WTC11 (cell line): ENCODE results near the gene SPEM1. TPM values are rescaled to one million over a fixed set of nuclear protein-coding genes. Genes with fewer than 3 reads are reported as not detected.

ENCODE experiments used
- ATAC-seq: fragments of 200-7000 bp; cut with Tn5 transposase; 2 replicates; pipeline ENCODE4 v1.10.0; 2021; ENCODE audit warnings: mild to moderate bottlenecking, moderate library complexity
- CTCF ChIA-PET: fragments of 300-600 bp; sonication (Branson Sonifier 250); formaldehyde crosslinking; loops from one replicate; lab custom pipeline; 2021; ENCODE audit warnings: antibody characterized with exemption; lab: Charles Lee
- POLR2A ChIA-PET: fragments of 350-600 bp; sonication (Branson Sonifier 250); formaldehyde crosslinking; loops from one replicate; lab custom pipeline; 2021; ENCODE audit warnings: antibody characterized with exemption; lab: Charles Lee
- DNase-seq: peaks from one replicate; pipeline ENCODE4 v3.0.0; 2021; ENCODE audit warnings: low spot score
- H3K27ac Mint-ChIP-seq: 2 replicates; pipeline ENCODE4 v1.8.0; 2021; ENCODE audit warnings: mixed read lengths
- H3K27me3 Mint-ChIP-seq: 2 replicates; pipeline ENCODE4 v1.8.0; 2021; ENCODE audit warnings: low read depth, mild to moderate bottlenecking, moderate library complexity, mixed read lengths
- H3K36me3 Mint-ChIP-seq: 2 replicates; pipeline ENCODE4 v1.8.0; 2021; ENCODE audit warnings: mixed read lengths
- H3K4me1 Mint-ChIP-seq: 2 replicates; pipeline ENCODE4 v1.8.0; 2022; ENCODE audit warnings: mixed read lengths
- H3K4me3 Mint-ChIP-seq: 2 replicates; pipeline ENCODE4 v1.8.0; 2021; ENCODE audit warnings: mild to moderate bottlenecking, moderate library complexity, mixed read lengths
- H3K9me3 Mint-ChIP-seq: 2 replicates; pipeline ENCODE4 v1.8.0; 2021; ENCODE audit warnings: mixed read lengths
- ATF1 ChIP-seq: sonication (generic); formaldehyde crosslinking; IDR thresholded peaks from 2 replicates; pipeline ENCODE4 v1.8.1; 2023; ENCODE audit warnings: mild to moderate bottlenecking, moderate library complexity, missing genetic modification reagents
- EMX1 ChIP-seq: fragments of 250-450 bp; sonication (Bioruptor Pico); IDR thresholded peaks from 2 replicates; pipeline ENCODE4 v1.8.0; 2021; ENCODE audit warnings: mild to moderate bottlenecking
- ESRRA ChIP-seq: sonication (generic); formaldehyde crosslinking; IDR thresholded peaks from 2 replicates; pipeline ENCODE4 v1.8.1; 2022; ENCODE audit warnings: mild to moderate bottlenecking, missing genetic modification reagents, borderline replicate concordance
- ETV6 ChIP-seq: sonication (generic); formaldehyde crosslinking; IDR thresholded peaks from 2 replicates; pipeline ENCODE4 v1.8.1; 2022; ENCODE audit warnings: mild to moderate bottlenecking, missing genetic modification reagents
- FOXJ3 ChIP-seq: sonication (generic); formaldehyde crosslinking; IDR thresholded peaks from 2 replicates; pipeline ENCODE4 v1.9.0; 2021; ENCODE audit warnings: missing genetic modification reagents, mild to moderate bottlenecking, borderline replicate concordance
- FOXP1 ChIP-seq: sonication (generic); formaldehyde crosslinking; IDR thresholded peaks from 2 replicates; pipeline ENCODE4 v1.8.0; 2022; ENCODE audit warnings: missing genetic modification reagents, mild to moderate bottlenecking, moderate library complexity, borderline replicate concordance
- HMGA2 ChIP-seq: fragments of 250-450 bp; sonication (Bioruptor Pico); IDR thresholded peaks from 2 replicates; pipeline ENCODE4 v1.4.0; 2021; ENCODE audit warnings: mild to moderate bottlenecking, moderate library complexity
- KAT7 ChIP-seq: sonication (generic); formaldehyde crosslinking; IDR thresholded peaks from 2 replicates; pipeline ENCODE4 v1.8.1; 2023; ENCODE audit warnings: missing genetic modification reagents, mild to moderate bottlenecking, borderline replicate concordance
- MXD4 ChIP-seq: fragments of 250-450 bp; sonication (Bioruptor Pico); IDR thresholded peaks from 2 replicates; pipeline ENCODE4 v1.8.0; 2021; ENCODE audit warnings: mild to moderate bottlenecking, moderate library complexity, borderline replicate concordance
- MYBL2 ChIP-seq: sonication (generic); formaldehyde crosslinking; IDR thresholded peaks from 2 replicates; pipeline ENCODE4 v1.8.1; 2023; ENCODE audit warnings: mild to moderate bottlenecking, moderate library complexity, missing genetic modification reagents
- NR1H2 ChIP-seq: sonication (generic); formaldehyde crosslinking; IDR thresholded peaks from 2 replicates; pipeline ENCODE4 v1.9.0; 2021; ENCODE audit warnings: mild to moderate bottlenecking, moderate library complexity, missing genetic modification reagents
- SMAD3 ChIP-seq: sonication (generic); formaldehyde crosslinking; IDR thresholded peaks from 2 replicates; pipeline ENCODE4 v1.8.0; 2022; ENCODE audit warnings: missing genetic modification reagents, mild to moderate bottlenecking, borderline replicate concordance
- SMAD4 ChIP-seq: sonication (generic); formaldehyde crosslinking; IDR thresholded peaks from 2 replicates; pipeline ENCODE4 v1.8.0; 2022; ENCODE audit warnings: mild to moderate bottlenecking, missing genetic modification reagents
- SP1 ChIP-seq: sonication (generic); formaldehyde crosslinking; conservative IDR thresholded peaks from 2 replicates; pipeline ENCODE4 v1.8.1; 2022; ENCODE audit warnings: missing genetic modification reagents
- TEAD4 ChIP-seq: sonication (generic); formaldehyde crosslinking; IDR thresholded peaks from 2 replicates; pipeline ENCODE4 v1.8.0; 2022; ENCODE audit warnings: mild to moderate bottlenecking, missing genetic modification reagents
- ZNF263 ChIP-seq: sonication (generic); formaldehyde crosslinking; IDR thresholded peaks from 2 replicates; pipeline ENCODE4 v1.8.1; 2022; ENCODE audit warnings: low read depth, mild to moderate bottlenecking, moderate library complexity, missing genetic modification reagents
- ZNF671 ChIP-seq: fragments of 250-450 bp; sonication (Bioruptor Pico); IDR thresholded peaks from 2 replicates; pipeline ENCODE4 v1.8.0; 2021; ENCODE audit warnings: mild to moderate bottlenecking
- total RNA-seq: library from RNA; stranded (reverse); gene quantifications from 3 replicates; pipeline ENCODE4 v1.2.3, GENCODE V29; 2021
- TF ChIP-seq, protein P1 (sequence below): fragments of 250-450 bp; sonication (Bioruptor Pico); IDR thresholded peaks from 2 replicates; pipeline ENCODE4 v1.9.0; 2021; ENCODE audit warnings: mild to moderate bottlenecking, borderline replicate concordance
- TF ChIP-seq, protein P2 (sequence below): sonication (generic); formaldehyde crosslinking; IDR thresholded peaks from 2 replicates; pipeline ENCODE4 v1.8.1; 2022; ENCODE audit warnings: missing genetic modification reagents, borderline replicate concordance
- TF ChIP-seq, protein P3 (sequence below): fragments of 250-450 bp; sonication (Bioruptor Pico); conservative IDR thresholded peaks from 2 replicates; pipeline ENCODE4 v1.9.0; 2021; ENCODE audit warnings: mild to moderate bottlenecking
- TF ChIP-seq, protein P4 (sequence below): sonication (generic); formaldehyde crosslinking; IDR thresholded peaks from 2 replicates; pipeline ENCODE4 v1.8.1; 2023; ENCODE audit warnings: mild to moderate bottlenecking, missing genetic modification reagents
- TF ChIP-seq, protein P5 (sequence below): sonication (generic); formaldehyde crosslinking; IDR thresholded peaks from 2 replicates; pipeline ENCODE4 v1.8.0; 2022; ENCODE audit warnings: mild to moderate bottlenecking, missing genetic modification reagents

Gene SPEM1
- total RNA-seq, 1 experiment from 2014 or later, result 0.35 TPM

DNA sequence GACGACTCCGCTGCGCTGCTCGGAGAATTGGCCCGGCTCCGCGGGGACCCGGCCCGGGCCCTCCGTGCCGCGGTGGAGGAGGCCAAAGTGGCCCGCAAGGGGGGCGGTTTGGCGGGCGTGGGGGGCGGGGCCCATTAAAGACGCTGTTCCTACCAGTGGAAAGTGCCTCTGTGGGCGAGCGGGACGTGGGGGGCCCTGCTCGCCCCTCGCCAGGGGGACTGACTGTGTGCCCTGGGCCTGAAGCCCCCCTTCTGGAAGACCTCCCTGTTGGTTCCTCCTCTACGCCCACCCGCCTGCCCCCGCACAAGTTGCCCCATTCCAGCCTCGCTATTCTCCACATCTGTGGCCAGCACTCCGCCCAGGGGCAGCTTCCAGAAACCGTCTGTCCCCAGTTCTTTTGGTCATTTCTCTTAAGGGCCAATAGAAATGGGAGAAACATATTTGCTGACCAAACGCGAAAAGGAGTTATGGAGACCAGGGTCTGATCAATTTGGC is 17.3 kb downstream of the SPEM1 start:
- ChIA-PET POLR2A (interaction anchor here (0.8 to 4.2 kb wide), 10 partner anchors 8 to 136 kb away, joined by 3 to 38 read pairs (median 4); partner anchors contain the start of genes CHRNB1, NEURL4, POLR2A and SLC35G6), CTCF (interaction anchor here (0.8 to 4.7 kb wide), 33 partner anchors 8 to 250 kb away, joined by 3 to 69 read pairs (median 6); partner anchors contain the start of genes ACAP1, KCTD11, NEURL4 and NLGN2)
- DNase-seq, result no peak
- no peaks in the 10 kb centered on the region for H3K36me3 Mint-ChIP-seq
- TF ChIP-seq EMX1 (CRISPR knock-in tag) (no peak), MXD4 (CRISPR knock-in tag) (no peak), FOXJ3 (CRISPR knock-in tag) (no peak), ZNF671 (CRISPR knock-in tag) (no peak), ZNF263 (CRISPR knock-in tag) (no peak), TEAD4 (CRISPR knock-in tag) (no peak), FOXP1 (no peak), NR1H2 (CRISPR knock-in tag) (no peak), HMGA2 (no peak), MYBL2 (CRISPR knock-in tag) (no peak), SMAD3 (CRISPR knock-in tag) (no peak)
- TF ChIP-seq, protein P1, sequence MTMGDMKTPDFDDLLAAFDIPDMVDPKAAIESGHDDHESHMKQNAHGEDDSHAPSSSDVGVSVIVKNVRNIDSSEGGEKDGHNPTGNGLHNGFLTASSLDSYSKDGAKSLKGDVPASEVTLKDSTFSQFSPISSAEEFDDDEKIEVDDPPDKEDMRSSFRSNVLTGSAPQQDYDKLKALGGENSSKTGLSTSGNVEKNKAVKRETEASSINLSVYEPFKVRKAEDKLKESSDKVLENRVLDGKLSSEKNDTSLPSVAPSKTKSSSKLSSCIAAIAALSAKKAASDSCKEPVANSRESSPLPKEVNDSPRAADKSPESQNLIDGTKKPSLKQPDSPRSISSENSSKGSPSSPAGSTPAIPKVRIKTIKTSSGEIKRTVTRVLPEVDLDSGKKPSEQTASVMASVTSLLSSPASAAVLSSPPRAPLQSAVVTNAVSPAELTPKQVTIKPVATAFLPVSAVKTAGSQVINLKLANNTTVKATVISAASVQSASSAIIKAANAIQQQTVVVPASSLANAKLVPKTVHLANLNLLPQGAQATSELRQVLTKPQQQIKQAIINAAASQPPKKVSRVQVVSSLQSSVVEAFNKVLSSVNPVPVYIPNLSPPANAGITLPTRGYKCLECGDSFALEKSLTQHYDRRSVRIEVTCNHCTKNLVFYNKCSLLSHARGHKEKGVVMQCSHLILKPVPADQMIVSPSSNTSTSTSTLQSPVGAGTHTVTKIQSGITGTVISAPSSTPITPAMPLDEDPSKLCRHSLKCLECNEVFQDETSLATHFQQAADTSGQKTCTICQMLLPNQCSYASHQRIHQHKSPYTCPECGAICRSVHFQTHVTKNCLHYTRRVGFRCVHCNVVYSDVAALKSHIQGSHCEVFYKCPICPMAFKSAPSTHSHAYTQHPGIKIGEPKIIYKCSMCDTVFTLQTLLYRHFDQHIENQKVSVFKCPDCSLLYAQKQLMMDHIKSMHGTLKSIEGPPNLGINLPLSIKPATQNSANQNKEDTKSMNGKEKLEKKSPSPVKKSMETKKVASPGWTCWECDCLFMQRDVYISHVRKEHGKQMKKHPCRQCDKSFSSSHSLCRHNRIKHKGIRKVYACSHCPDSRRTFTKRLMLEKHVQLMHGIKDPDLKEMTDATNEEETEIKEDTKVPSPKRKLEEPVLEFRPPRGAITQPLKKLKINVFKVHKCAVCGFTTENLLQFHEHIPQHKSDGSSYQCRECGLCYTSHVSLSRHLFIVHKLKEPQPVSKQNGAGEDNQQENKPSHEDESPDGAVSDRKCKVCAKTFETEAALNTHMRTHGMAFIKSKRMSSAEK (CRISPR knock-in tag), result no peak
- TF ChIP-seq, protein P2, sequence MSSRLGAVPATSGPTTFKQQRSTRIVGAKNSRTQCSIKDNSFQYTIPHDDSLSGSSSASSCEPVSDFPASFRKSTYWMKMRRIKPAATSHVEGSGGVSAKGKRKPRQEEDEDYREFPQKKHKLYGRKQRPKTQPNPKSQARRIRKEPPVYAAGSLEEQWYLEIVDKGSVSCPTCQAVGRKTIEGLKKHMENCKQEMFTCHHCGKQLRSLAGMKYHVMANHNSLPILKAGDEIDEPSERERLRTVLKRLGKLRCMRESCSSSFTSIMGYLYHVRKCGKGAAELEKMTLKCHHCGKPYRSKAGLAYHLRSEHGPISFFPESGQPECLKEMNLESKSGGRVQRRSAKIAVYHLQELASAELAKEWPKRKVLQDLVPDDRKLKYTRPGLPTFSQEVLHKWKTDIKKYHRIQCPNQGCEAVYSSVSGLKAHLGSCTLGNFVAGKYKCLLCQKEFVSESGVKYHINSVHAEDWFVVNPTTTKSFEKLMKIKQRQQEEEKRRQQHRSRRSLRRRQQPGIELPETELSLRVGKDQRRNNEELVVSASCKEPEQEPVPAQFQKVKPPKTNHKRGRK (CRISPR knock-in tag), result no peak
- TF ChIP-seq, protein P3, sequence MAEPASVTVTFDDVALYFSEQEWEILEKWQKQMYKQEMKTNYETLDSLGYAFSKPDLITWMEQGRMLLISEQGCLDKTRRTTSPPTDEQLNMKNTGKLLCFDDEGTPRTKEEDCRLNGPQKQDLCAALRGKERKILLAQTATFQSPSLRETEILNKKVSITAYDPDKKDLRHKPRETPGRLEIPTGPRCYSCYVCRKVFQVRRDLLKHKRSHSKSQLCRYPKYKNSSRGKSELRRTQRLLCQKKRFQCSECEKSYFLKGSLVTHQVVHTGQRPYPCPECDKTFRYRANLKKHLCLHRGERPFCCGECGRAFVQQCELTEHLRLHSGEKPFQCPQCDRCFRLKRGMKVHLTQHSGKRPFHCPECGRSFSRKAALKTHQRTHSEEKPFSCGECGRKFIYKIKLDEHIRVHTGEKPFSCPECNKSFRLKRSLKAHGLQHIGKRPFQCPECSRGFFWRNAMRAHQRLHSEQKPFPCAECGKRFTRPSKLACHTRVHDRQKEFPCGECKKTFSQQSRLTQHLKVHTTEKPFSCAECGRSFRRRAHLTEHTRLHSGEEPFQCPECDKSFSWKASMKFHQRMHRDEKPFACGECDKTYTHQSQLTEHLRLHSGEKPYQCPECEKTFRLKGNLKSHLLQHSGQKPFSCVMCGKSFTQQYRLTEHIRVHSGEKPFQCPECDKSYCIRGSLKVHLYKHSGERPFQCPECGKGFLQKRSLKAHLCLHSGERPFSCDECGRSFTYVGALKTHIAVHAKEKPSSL (CRISPR knock-in tag), result no peak
- H3K4me3 Mint-ChIP-seq, result peak overlapping the region; percentile 90
- no peaks in the 10 kb centered on the region for H3K9me3 Mint-ChIP-seq
- ATAC-seq, result no peak
- H3K27ac Mint-ChIP-seq, result peak overlapping the region; percentile 95
- peaks cover 17% of the 10 kb centered on the region for H3K27me3 Mint-ChIP-seq
- peaks cover 29% of the 10 kb centered on the region for H3K4me1 Mint-ChIP-seq

DNA sequence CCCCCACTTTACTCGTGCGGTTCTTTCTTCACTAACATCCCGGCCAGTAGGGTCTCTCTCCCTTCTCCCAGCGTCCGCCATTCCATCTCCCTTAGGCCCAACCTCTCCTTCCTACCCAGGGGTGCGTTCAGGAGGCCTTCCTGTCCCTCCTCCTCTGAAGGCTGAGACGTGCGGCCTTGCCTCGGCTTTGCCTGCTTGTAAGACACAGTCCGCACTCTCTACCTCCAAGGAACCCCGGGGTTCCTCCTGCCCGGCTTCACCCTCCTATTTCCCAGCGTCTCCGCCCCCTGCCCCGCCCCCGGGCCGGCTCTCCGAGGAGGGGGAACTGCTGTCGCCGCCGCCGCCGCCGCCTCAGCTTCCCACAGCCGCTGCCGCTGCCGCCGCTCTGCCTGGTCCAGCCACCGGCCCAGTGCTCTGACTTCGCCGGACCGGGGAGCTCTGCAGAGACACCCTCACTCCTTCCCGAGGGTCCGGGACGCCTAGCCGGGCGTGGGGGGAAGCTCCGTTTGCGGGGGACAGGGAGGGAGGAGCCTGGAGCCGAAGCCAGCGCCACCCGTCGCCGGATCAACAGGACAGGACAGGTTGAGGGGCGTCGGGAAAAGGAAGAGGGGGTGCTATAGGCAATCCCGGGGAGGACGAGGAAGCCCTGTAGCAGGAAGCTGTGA is 18.0 kb downstream of the SPEM1 start:
- no peaks in the 10 kb centered on the region for H3K9me3 Mint-ChIP-seq
- H3K27me3 Mint-ChIP-seq, result peaks cover 22% of the 10 kb centered on the region
- CTCF ChIA-PET, result interaction anchor here (0.6 to 4.7 kb wide), 15 partner anchors 8 to 152 kb away, joined by 3 to 69 read pairs (median 10); partner anchors contain the start of genes ACAP1, KCTD11, NEURL4 and PLSCR3
- peak; percentile 89 for DNase-seq
- POLR2A ChIA-PET, result interaction anchor here (0.9 to 4.0 kb wide), 6 partner anchors 34 to 123 kb away, joined by 3 to 38 read pairs (median 3); partner anchors contain the start of genes POLR2A, SLC35G6, TMEM256 and ZBTB4
- no peaks in the 10 kb centered on the region for H3K36me3 Mint-ChIP-seq
- H3K4me1 Mint-ChIP-seq, result peaks cover 30% of the 10 kb centered on the region
- H3K4me3 Mint-ChIP-seq, result peak overlapping the region; percentile 90
- ATAC-seq, result peak; percentile 1
- peak overlapping the region; percentile 95 for H3K27ac Mint-ChIP-seq
- TF ChIP-seq SP1, result peak; percentile 66; the same call in 1 of the 2 replicates
- TF ChIP-seq, protein P4, sequence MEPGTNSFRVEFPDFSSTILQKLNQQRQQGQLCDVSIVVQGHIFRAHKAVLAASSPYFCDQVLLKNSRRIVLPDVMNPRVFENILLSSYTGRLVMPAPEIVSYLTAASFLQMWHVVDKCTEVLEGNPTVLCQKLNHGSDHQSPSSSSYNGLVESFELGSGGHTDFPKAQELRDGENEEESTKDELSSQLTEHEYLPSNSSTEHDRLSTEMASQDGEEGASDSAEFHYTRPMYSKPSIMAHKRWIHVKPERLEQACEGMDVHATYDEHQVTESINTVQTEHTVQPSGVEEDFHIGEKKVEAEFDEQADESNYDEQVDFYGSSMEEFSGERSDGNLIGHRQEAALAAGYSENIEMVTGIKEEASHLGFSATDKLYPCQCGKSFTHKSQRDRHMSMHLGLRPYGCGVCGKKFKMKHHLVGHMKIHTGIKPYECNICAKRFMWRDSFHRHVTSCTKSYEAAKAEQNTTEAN (CRISPR knock-in tag), result peak; percentile 12; the same call in 1 of the 2 replicates
- TF ChIP-seq FOXP1, result peak; percentile 65; the same call in 1 of the 2 replicates
- TF ChIP-seq ATF1 (CRISPR knock-in tag), result 0 out of 2 replicates have a peak, but pooled peaks have one; percentile 38
- TF ChIP-seq ESRRA, result peak; percentile 54; the same call in 1 of the 2 replicates
- TF ChIP-seq KAT7, result peak; percentile 57; the same call in 1 of the 2 replicates
- no peak for TF ChIP-seq SMAD4
- TF ChIP-seq, protein P5, sequence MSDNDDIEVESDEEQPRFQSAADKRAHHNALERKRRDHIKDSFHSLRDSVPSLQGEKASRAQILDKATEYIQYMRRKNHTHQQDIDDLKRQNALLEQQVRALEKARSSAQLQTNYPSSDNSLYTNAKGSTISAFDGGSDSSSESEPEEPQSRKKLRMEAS (CRISPR knock-in tag), result no peak
- TF ChIP-seq ETV6 (CRISPR knock-in tag), result peak; percentile 35; the same call in 1 of the 2 replicates
